ENCODE results near the gene ZPR1. TPM values are rescaled to one million over a fixed set of nuclear protein-coding genes. Genes with fewer than 3 reads are reported as not detected.

The ZPR1 gene
- total RNA-seq, 2 donors from 2014 or later = 31.1 to 40.7 TPM

DNA sequence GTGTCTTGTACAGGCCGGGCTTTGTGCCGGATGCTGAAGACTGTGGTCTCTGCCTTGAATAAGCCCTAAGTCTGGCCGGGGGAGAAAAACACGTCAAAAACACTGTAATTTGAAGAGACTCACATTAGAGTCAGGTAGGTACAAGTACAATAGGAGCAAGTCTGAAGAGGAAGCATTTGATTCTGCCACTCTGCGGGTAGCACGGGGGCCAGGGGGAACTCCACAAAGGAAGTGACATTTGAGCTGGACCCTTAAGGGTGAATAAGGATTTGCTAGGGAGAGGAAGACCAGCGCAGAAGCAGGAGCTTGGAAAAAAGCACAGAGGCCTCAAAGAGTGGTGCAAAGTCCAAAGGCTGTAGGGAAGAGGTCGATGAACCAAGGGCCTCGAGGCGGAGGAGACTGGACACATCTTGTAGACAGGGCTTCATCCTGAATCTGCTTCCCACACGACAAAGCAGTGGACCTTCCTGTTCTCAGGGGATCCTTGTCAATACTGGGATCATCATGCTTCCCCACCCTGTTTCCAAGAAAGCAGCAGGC is 53.8 kb downstream of the ZPR1 start:
- Histone ChIP-seq H3K9me3 (no peaks in the 10 kb centered on the region), H3K4me1 (no peaks in the 10 kb centered on the region), H3K36me3 (no peaks in the 10 kb centered on the region), H3K4me3 (no peak overlapping the region), H3K27me3 (no peaks in the 10 kb centered on the region), H3K27ac (no peak overlapping the region), H3K9ac (ENCODE audit: low read depth in 2 of 2, low read length in 2 of 2) (no peak overlapping the region)
- TF ChIP-seq CTCF (IDR thresholded peaks at IDR 0.05) = no peak
- intact Hi-C loops (cut with DNase I) = no loop called here
- DNase-seq = no peak

DNA sequence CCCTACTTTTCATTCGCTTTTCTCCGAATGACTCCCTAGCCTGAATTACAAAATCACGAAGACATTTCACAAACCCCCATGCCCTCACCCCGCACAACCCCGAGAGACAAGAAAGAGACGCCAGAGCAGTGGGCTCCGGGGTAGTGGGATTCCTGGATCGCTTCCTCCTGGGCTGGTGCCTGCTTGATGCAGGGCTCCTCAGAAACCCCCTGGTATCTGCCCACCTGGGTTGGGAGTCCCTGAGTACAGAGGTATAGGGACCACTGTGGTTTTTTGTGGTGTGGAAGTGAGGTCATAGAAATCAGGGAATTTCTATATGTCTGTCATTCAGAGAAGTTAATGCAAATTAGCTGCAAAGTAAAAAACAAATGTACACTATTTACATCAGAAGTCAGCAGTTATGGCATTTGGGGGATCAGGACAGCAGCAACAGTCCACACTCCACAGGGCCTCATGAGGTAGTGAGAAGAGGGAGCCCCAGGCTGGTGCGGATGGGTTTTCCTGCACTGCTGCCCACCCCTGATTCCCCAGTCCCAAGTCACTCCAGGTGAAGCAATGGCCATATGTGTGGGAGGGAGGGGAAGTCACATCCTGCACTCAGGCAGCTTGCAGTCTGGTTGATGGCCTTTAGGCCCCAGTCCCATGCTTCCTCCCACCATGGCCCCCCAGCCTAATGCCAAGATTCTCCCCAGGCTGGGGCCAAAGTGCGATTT is 54.6 kb downstream of the ZPR1 start:
- Histone ChIP-seq H3K4me3 (no peak overlapping the region), H3K4me1 (no peaks in the 10 kb centered on the region), H3K9me3 (no peaks in the 10 kb centered on the region), H3K27ac (no peak overlapping the region), H3K27me3 (no peaks in the 10 kb centered on the region), H3K36me3 (no peaks in the 10 kb centered on the region), H3K9ac (ENCODE audit: low read depth in 2 of 2, low read length in 2 of 2) (no peak overlapping the region)
- no peak for DNase-seq
- intact Hi-C loops (cut with DNase I) = no loop called here
- TF ChIP-seq CTCF (IDR thresholded peaks at IDR 0.05) = no peak

- intact Hi-C loops (cut with DNase I) = no loop called here
- Histone ChIP-seq H3K27me3 (no peaks in the 10 kb centered on the region), H3K4me1 (no peaks in the 10 kb centered on the region), H3K4me3 (no peak overlapping the region), H3K36me3 (no peaks in the 10 kb centered on the region), H3K9me3 (no peaks in the 10 kb centered on the region), H3K9ac (ENCODE audit: low read depth in 2 of 2, low read length in 2 of 2) (no peak overlapping the region), H3K27ac (no peak overlapping the region)
- peak; percentile 66 for TF ChIP-seq CTCF (IDR thresholded peaks at IDR 0.05)
- peak; percentile 64 for DNase-seq
Measured at GRCh38 chr11:116732271-116733042, 55.4 kb downstream of the ZPR1 start.

DNA sequence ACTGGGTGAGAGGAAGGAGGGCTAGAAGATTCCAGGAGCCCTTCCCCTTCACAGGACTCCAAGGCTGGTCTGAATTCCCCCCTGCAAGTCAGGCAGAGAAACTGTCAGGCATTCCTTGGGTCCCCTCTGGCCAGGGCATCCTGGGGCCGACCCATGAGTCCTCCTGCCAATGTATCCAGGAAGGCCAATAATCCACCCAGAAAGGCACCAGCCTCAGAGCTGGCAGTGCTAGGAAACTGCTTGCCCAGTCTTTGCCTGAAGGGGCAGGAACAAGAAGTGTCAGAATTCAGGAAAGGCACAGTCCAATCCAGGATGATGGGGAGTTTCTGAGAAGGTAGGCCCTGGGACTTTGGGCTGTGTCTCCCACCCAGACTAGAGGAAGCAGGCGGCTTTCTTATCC is 56.0 kb downstream of the ZPR1 start:
- H3K4me1 ChIP-seq = no peaks in the 10 kb centered on the region
- H3K27me3 ChIP-seq = no peaks in the 10 kb centered on the region
- H3K36me3 ChIP-seq = no peaks in the 10 kb centered on the region
- no peak for TF ChIP-seq CTCF (IDR thresholded peaks at IDR 0.05)
- H3K9me3 ChIP-seq = no peaks in the 10 kb centered on the region
- no peak for DNase-seq
- intact Hi-C loops (cut with DNase I) = no loop called here
- no peak overlapping the region for H3K27ac ChIP-seq
- no peak overlapping the region for H3K9ac ChIP-seq (ENCODE audit: low read depth in 2 of 2, low read length in 2 of 2)
- no peak overlapping the region for H3K4me3 ChIP-seq

GRCh38 chr11:116731097-116731761 is 56.6 kb downstream of the ZPR1 start:
- no peak for DNase-seq
- H3K4me3 ChIP-seq = no peak overlapping the region
- no peak overlapping the region for H3K27ac ChIP-seq
- H3K9ac ChIP-seq (ENCODE audit: low read depth in 2 of 2, low read length in 2 of 2) = no peak overlapping the region
- no peaks in the 10 kb centered on the region for H3K27me3 ChIP-seq
- H3K9me3 ChIP-seq = no peaks in the 10 kb centered on the region
- TF ChIP-seq CTCF (IDR thresholded peaks at IDR 0.05) = no peak
- H3K36me3 ChIP-seq = no peaks in the 10 kb centered on the region
- H3K4me1 ChIP-seq = no peaks in the 10 kb centered on the region
- intact Hi-C loops (cut with DNase I) = no loop called here

Measured in colonic mucosa (tissue), 4 donors.